Neural cell (in vitro differentiated cells): ENCODE measurements around the gene CRACDL.

ENCODE experiments used
- CTCF ChIP-seq: fragments of 450-650 bp; IDR thresholded peaks from 2 replicates; pipeline ENCODE4 v1.5.1; 2014; ENCODE audit warnings: antibody characterized with exemption, mild to moderate bottlenecking, moderate library complexity; ENCODE audit not compliant: poor library complexity, severe bottlenecking
- EP300 ChIP-seq: fragments of 450-650 bp; conservative IDR thresholded peaks from 2 replicates; pipeline ENCODE4 v1.6.1; 2014; ENCODE audit warnings: antibody characterized with exemption, mild to moderate bottlenecking, moderate library complexity; ENCODE audit not compliant: poor library complexity, severe bottlenecking
- EZH2 ChIP-seq: fragments of 200-600, 300-800 bp; shearing (Covaris generic), sonication (generic); IDR thresholded peaks from 2 replicates; pipeline ENCODE4 v1.6.1; 2014; ENCODE audit warnings: antibody characterized with exemption, low read length, borderline replicate concordance, mild to moderate bottlenecking; ENCODE audit not compliant: insufficient read depth, poor library complexity, severe bottlenecking
- POLR2AphosphoS5 ChIP-seq: IDR thresholded peaks from 2 replicates; pipeline ENCODE4 v1.6.1; 2012
- REST ChIP-seq: IDR thresholded peaks from 2 replicates; pipeline ENCODE4 v1.6.1; 2012; ENCODE audit warnings: borderline replicate concordance
- TAF1 ChIP-seq: IDR thresholded peaks from 2 replicates; pipeline ENCODE4 v1.6.1; 2012; ENCODE audit warnings: low read depth

GRCh38 chr2:98778151-98778550 is 157.9 kb downstream of the CRACDL start:
- TF ChIP-seq EZH2 (no peak), REST (no peak), POLR2AphosphoS5 (no peak), TAF1 (no peak), CTCF (no peak), EP300 (no peak)
